HEK293 (cell line): ENCODE measurements around the gene HLA-DPA1.

Experiments used
- CTCF ChIA-PET: fragments of 350-600 bp; formaldehyde crosslinking; extraction: SDS; loops from one replicate; lab custom pipeline; 2021; ENCODE audit warnings: antibody characterized with exemption; lab: Yijun Ruan, JAX
- POLR2A ChIA-PET: fragments of 300-600 bp; formaldehyde crosslinking; extraction: SDS; loops from one replicate; lab custom pipeline; 2020; ENCODE audit warnings: antibody characterized with exemption, inconsistent platforms; lab: Yijun Ruan, JAX
- H3K27ac ChIP-seq: fragments of 200-500 bp; sonication (Bioruptor generic); 2 replicates; pipeline ENCODE4 v1.5.1; 2014; ENCODE audit warnings: low read depth, low read length, control low read depth, inconsistent platforms; ENCODE audit errors: extremely low read depth
- H3K36me3 ChIP-seq, 2 experiments: fragments of 200-500 bp in 1 of 2; sonication (Bioruptor generic) in 1 of 2; 1 replicate in 1 of 2; 2 replicates in 1 of 2; pipeline ENCODE4 v1.5.1; 2014 to 2017; ENCODE audit warnings: inconsistent platforms in 2 of 2, low read length in 2 of 2; ENCODE audit not compliant: control insufficient read depth in 2 of 2, insufficient read depth in 1 of 2
- H3K4me1 ChIP-seq: fragments of 200-500 bp; sonication (Bioruptor generic); 2 replicates; pipeline ENCODE4 v1.5.1; 2014; ENCODE audit warnings: mild to moderate bottlenecking, low read length, inconsistent platforms; ENCODE audit not compliant: control insufficient read depth, insufficient read depth
- H3K4me3 ChIP-seq: 2 replicates; pipeline ENCODE4 v1.5.1; 2011; ENCODE audit warnings: low read depth, mild to moderate bottlenecking, control low read depth, low read length, moderate library complexity
- H3K9me3 ChIP-seq: fragments of 200-500 bp; sonication (Bioruptor generic); 2 replicates; pipeline ENCODE4 v1.5.1; 2014; ENCODE audit warnings: low read depth, low read length, inconsistent platforms; ENCODE audit not compliant: control insufficient read depth, insufficient read depth
- PRDM1 ChIP-seq: fragments of 450-650 bp; formaldehyde crosslinking; IDR thresholded peaks from 2 replicates; pipeline ENCODE4; 2016; ENCODE audit warnings: missing biosample characterization, missing genetic modification characterization
- SP2 ChIP-seq: fragments of 450-650 bp; formaldehyde crosslinking; IDR thresholded peaks from 2 replicates; pipeline ENCODE4 v1.5.1; 2016; ENCODE audit warnings: missing biosample characterization, missing genetic modification characterization
- ZFP37 ChIP-seq: fragments of 450-650 bp; formaldehyde crosslinking; IDR thresholded peaks from 2 replicates; pipeline ENCODE4 v1.5.1; 2016; ENCODE audit warnings: missing biosample characterization, missing genetic modification characterization
- ZNF121 ChIP-seq: fragments of 450-650 bp; formaldehyde crosslinking; IDR thresholded peaks from 2 replicates; pipeline ENCODE4 v1.5.1; 2016; ENCODE audit warnings: missing biosample characterization, missing genetic modification characterization
- ZNF175 ChIP-seq: fragments of 450-650 bp; formaldehyde crosslinking; IDR thresholded peaks from 2 replicates; pipeline ENCODE4 v1.5.1; 2016; ENCODE audit warnings: missing biosample characterization, missing genetic modification characterization
- ZNF19 ChIP-seq: fragments of 450-650 bp; formaldehyde crosslinking; IDR thresholded peaks from 2 replicates; pipeline ENCODE4; 2016; ENCODE audit warnings: missing biosample characterization, missing genetic modification characterization, low read depth
- ZNF214 ChIP-seq: fragments of 450-650 bp; formaldehyde crosslinking; IDR thresholded peaks from 2 replicates; pipeline ENCODE4 v1.5.1; 2017; ENCODE audit warnings: missing biosample characterization, mild to moderate bottlenecking, missing genetic modification characterization, borderline replicate concordance
- ZNF266 ChIP-seq: fragments of 450-650 bp; formaldehyde crosslinking; IDR thresholded peaks from 2 replicates; pipeline ENCODE4 v1.5.1; 2016; ENCODE audit warnings: missing biosample characterization, missing genetic modification characterization, low read depth
- ZNF514 ChIP-seq: fragments of 450-650 bp; formaldehyde crosslinking; IDR thresholded peaks from 2 replicates; pipeline ENCODE4 v1.5.1; 2016; ENCODE audit warnings: missing biosample characterization, missing genetic modification characterization
- ZNF561 ChIP-seq: fragments of 450-650 bp; IDR thresholded peaks from 2 replicates; pipeline ENCODE4 v1.5.1; 2018; ENCODE audit warnings: missing biosample characterization, missing genetic modification characterization, borderline replicate concordance
- ZNF623 ChIP-seq: fragments of 450-650 bp; formaldehyde crosslinking; IDR thresholded peaks from 2 replicates; pipeline ENCODE4 v1.5.1; 2016; ENCODE audit warnings: missing biosample characterization, missing genetic modification characterization
- ZNF629 ChIP-seq: fragments of 450-650 bp; formaldehyde crosslinking; IDR thresholded peaks from 2 replicates; pipeline ENCODE4 v1.5.1; 2017; ENCODE audit warnings: missing biosample characterization, missing genetic modification characterization
- ZNF664 ChIP-seq: fragments of 450-650 bp; formaldehyde crosslinking; IDR thresholded peaks from 2 replicates; pipeline ENCODE4 v1.5.1; 2016; ENCODE audit warnings: missing biosample characterization, missing genetic modification characterization
- ZNF707 ChIP-seq: fragments of 450-650 bp; formaldehyde crosslinking; IDR thresholded peaks from 2 replicates; pipeline ENCODE4 v1.5.1; 2016; ENCODE audit warnings: missing biosample characterization, missing genetic modification characterization
- ZNF777 ChIP-seq: fragments of 450-650 bp; formaldehyde crosslinking; IDR thresholded peaks from 2 replicates; pipeline ENCODE4 v1.5.1; 2017; ENCODE audit warnings: missing biosample characterization, missing genetic modification characterization, borderline replicate concordance
- ZSCAN30 ChIP-seq: fragments of 450-650 bp; IDR thresholded peaks from 2 replicates; pipeline ENCODE4 v1.5.1; 2018; ENCODE audit warnings: missing biosample characterization, mild to moderate bottlenecking, missing genetic modification characterization, moderate library complexity
- TF ChIP-seq, protein P1 (sequence below): fragments of 450-650 bp; formaldehyde crosslinking; IDR thresholded peaks from 2 replicates; pipeline ENCODE4 v1.5.1; 2017; ENCODE audit warnings: missing biosample characterization, missing genetic modification characterization
- TF ChIP-seq, protein P2 (sequence below): fragments of 450-650 bp; formaldehyde crosslinking; IDR thresholded peaks from 2 replicates; pipeline ENCODE4 v1.5.1; 2017; ENCODE audit warnings: missing biosample characterization, missing genetic modification characterization
- TF ChIP-seq, protein P3 (sequence below): fragments of 450-650 bp; formaldehyde crosslinking; IDR thresholded peaks from 2 replicates; pipeline ENCODE4 v1.5.1; 2016; ENCODE audit warnings: missing biosample characterization, missing genetic modification characterization
- TF ChIP-seq, protein P4 (sequence below): fragments of 450-650 bp; formaldehyde crosslinking; IDR thresholded peaks from 2 replicates; pipeline ENCODE4 v1.5.1; 2016; ENCODE audit warnings: missing biosample characterization, missing genetic modification characterization, borderline replicate concordance
- TF ChIP-seq, protein P5 (sequence below): fragments of 450-650 bp; formaldehyde crosslinking; IDR thresholded peaks from 2 replicates; pipeline ENCODE4; 2016; ENCODE audit warnings: missing biosample characterization, missing genetic modification characterization
- TF ChIP-seq, protein P6 (sequence below): fragments of 450-650 bp; formaldehyde crosslinking; IDR thresholded peaks from 2 replicates; pipeline ENCODE4 v1.5.1; 2016; ENCODE audit warnings: missing biosample characterization, missing genetic modification characterization

Gene HLA-DPA1

DNA sequence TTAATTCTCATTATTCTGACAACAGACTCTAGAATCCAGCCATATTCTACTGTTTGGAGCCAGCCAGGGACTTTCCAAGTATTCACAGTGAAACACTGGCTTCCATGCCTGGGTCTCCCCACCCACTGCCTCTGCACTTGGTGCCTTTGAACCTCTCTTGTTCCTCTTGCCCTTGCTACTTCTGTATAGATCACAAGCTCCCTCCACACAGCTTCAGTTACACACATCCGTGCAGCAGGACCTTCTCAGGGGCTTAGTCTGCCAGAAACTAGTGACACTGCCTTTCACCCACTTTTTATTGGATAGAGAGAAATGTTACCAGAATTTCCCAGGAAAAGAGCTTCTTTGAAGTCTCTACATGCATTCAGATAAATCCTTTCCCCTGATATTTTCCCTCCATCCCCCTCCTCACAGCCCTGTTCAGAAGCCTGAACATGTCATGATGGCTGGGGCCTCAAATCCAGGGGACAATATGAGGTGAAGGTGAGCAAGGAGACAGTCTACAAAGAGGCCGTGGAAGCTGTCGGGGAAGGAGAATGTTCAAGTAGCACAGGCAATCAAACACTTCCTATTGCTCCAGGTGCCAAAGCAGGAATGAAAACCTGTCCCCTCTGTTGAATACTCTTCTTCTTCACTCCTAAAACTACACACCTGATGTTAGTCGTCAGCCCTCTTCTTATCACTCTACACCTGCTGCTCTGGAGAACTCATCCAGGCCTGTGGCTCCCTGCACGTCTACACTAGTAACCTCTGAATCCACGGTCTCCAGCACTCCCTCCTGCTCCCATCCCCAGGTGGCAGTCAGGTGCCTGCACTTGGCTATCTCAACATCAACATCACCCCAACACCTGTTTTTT is 43.9 kb downstream of the HLA-DPA1 start (continued):
- TF ChIP-seq ZNF664 (tag by site-specific recombination) (no peak), SP2 (tag by site-specific recombination) (no peak), ZFP37 (tag by site-specific recombination) (no peak), ZNF777 (tag by site-specific recombination) (no peak)
- TF ChIP-seq, protein P1, sequence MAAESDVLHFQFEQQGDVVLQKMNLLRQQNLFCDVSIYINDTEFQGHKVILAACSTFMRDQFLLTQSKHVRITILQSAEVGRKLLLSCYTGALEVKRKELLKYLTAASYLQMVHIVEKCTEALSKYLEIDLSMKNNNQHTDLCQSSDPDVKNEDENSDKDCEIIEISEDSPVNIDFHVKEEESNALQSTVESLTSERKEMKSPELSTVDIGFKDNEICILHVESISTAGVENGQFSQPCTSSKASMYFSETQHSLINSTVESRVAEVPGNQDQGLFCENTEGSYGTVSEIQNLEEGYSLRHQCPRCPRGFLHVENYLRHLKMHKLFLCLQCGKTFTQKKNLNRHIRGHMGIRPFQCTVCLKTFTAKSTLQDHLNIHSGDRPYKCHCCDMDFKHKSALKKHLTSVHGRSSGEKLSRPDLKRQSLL = no peak
- TF ChIP-seq, protein P2, sequence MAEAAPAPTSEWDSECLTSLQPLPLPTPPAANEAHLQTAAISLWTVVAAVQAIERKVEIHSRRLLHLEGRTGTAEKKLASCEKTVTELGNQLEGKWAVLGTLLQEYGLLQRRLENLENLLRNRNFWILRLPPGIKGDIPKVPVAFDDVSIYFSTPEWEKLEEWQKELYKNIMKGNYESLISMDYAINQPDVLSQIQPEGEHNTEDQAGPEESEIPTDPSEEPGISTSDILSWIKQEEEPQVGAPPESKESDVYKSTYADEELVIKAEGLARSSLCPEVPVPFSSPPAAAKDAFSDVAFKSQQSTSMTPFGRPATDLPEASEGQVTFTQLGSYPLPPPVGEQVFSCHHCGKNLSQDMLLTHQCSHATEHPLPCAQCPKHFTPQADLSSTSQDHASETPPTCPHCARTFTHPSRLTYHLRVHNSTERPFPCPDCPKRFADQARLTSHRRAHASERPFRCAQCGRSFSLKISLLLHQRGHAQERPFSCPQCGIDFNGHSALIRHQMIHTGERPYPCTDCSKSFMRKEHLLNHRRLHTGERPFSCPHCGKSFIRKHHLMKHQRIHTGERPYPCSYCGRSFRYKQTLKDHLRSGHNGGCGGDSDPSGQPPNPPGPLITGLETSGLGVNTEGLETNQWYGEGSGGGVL (tag by site-specific recombination) = no peak

DNA sequence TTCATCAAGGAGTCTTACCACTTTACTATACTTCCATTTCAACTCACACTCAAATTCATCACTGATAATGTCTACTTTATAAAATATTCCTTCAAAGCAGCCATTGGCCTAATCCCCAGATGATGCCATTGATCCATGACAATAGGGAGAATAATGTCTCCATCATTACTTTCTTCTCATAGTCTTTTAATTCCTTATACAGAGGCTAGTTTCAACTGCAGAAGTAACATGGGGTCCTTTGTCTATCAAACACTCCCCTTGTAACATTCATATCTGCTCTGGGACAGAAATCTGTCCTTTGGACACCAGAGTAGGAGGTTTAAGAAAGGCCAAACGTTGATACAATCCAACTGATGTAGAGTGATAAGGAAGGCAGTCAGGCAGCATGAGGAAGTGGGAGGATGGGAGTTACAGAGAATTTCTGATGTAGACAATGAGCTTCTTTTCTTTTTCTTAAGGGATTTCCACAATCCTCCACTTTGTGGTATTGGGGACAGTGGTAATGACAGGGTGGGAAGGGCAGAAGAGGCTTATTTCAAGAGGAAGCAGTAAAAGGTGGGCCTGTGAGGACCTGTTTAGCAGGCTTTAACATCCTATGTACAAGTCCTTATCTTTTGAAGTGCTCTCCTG is 45.1 kb downstream of the HLA-DPA1 start:
- ChIA-PET CTCF (interaction anchor here (0.8 to 2.0 kb wide), 4 partner anchors 21 to 215 kb away, joined by 3 to 5 read pairs (median 4); no protein-coding TSS in a partner anchor), POLR2A (no interaction called here)
- no peak overlapping the region for H3K27ac ChIP-seq
- H3K9me3 ChIP-seq = no peaks in the 10 kb centered on the region
- no peaks in the 10 kb centered on the region for H3K4me1 ChIP-seq
- H3K4me3 ChIP-seq = no peak overlapping the region
- H3K36me3 ChIP-seq = no peaks in the 10 kb centered on the region
- no peak for TF ChIP-seq ZNF19 (tag by site-specific recombination)
- no peak for TF ChIP-seq ZNF561
- TF ChIP-seq ZNF175 = no peak
- TF ChIP-seq ZNF629 (tag by site-specific recombination) = no peak
- TF ChIP-seq ZNF514 (tag by site-specific recombination) = no peak
- no peak for TF ChIP-seq ZSCAN30 (tag by site-specific recombination)
- TF ChIP-seq, protein P3, sequence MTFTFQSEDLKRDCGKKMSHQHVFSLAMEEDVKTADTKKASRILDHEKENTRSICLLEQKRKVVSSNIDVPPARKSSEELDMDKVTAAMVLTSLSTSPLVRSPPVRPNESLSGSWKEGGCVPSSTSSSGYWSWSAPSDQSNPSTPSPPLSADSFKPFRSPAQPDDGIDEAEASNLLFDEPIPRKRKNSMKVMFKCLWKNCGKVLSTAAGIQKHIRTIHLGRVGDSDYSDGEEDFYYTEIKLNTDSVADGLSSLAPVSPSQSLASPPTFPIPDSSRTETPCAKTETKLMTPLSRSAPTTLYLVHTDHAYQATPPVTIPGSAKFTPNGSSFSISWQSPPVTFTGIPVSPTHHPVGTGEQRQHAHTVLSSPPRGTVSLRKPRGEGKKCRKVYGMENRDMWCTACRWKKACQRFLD (tag by site-specific recombination) = no peak
- TF ChIP-seq, protein P4, sequence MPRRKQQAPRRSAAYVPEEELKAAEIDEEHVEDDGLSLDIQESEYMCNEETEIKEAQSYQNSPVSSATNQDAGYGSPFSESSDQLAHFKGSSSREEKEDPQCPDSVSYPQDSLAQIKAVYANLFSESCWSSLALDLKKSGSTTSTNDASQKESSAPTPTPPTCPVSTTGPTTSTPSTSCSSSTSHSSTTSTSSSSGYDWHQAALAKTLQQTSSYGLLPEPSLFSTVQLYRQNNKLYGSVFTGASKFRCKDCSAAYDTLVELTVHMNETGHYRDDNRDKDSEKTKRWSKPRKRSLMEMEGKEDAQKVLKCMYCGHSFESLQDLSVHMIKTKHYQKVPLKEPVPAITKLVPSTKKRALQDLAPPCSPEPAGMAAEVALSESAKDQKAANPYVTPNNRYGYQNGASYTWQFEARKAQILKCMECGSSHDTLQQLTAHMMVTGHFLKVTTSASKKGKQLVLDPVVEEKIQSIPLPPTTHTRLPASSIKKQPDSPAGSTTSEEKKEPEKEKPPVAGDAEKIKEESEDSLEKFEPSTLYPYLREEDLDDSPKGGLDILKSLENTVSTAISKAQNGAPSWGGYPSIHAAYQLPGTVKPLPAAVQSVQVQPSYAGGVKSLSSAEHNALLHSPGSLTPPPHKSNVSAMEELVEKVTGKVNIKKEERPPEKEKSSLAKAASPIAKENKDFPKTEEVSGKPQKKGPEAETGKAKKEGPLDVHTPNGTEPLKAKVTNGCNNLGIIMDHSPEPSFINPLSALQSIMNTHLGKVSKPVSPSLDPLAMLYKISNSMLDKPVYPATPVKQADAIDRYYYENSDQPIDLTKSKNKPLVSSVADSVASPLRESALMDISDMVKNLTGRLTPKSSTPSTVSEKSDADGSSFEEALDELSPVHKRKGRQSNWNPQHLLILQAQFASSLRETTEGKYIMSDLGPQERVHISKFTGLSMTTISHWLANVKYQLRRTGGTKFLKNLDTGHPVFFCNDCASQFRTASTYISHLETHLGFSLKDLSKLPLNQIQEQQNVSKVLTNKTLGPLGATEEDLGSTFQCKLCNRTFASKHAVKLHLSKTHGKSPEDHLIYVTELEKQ (tag by site-specific recombination) = no peak
- TF ChIP-seq ZNF214 = no peak
- TF ChIP-seq, protein P5, sequence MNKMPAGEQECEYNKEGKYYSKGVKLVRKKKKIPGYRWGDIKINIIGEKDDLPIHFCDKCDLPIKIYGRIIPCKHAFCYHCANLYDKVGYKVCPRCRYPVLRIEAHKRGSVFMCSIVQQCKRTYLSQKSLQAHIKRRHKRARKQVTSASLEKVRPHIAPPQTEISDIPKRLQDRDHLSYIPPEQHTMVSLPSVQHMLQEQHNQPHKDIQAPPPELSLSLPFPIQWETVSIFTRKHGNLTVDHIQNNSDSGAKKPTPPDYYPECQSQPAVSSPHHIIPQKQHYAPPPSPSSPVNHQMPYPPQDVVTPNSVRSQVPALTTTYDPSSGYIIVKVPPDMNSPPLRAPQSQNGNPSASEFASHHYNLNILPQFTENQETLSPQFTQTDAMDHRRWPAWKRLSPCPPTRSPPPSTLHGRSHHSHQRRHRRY (tag by site-specific recombination) = no peak
- TF ChIP-seq, protein P6, sequence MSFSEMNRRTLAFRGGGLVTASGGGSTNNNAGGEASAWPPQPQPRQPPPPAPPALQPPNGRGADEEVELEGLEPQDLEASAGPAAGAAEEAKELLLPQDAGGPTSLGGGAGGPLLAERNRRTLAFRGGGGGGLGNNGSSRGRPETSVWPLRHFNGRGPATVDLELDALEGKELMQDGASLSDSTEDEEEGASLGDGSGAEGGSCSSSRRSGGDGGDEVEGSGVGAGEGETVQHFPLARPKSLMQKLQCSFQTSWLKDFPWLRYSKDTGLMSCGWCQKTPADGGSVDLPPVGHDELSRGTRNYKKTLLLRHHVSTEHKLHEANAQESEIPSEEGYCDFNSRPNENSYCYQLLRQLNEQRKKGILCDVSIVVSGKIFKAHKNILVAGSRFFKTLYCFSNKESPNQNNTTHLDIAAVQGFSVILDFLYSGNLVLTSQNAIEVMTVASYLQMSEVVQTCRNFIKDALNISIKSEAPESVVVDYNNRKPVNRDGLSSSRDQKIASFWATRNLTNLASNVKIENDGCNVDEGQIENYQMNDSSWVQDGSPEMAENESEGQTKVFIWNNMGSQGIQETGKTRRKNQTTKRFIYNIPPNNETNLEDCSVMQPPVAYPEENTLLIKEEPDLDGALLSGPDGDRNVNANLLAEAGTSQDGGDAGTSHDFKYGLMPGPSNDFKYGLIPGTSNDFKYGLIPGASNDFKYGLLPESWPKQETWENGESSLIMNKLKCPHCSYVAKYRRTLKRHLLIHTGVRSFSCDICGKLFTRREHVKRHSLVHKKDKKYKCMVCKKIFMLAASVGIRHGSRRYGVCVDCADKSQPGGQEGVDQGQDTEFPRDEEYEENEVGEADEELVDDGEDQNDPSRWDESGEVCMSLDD (tag by site-specific recombination) = no peak
- TF ChIP-seq ZNF121 (tag by site-specific recombination) = no peak
- no peak for TF ChIP-seq ZNF707 (tag by site-specific recombination)
- no peak for TF ChIP-seq ZNF266 (tag by site-specific recombination)
- no peak for TF ChIP-seq PRDM1 (tag by site-specific recombination)
- TF ChIP-seq ZNF623 (tag by site-specific recombination) = no peak
